GM12801 (cell line): Measurements from ENCODE around the gene CNOT4.

Experiments used
- TF ChIP-seq, protein P1 (sequence below): IDR thresholded peaks from one replicate; pipeline ENCODE4 v1.5.1; 2011; ENCODE audit warnings: control low read depth; ENCODE audit not compliant: insufficient read length; ENCODE audit errors: extremely low read depth

The CNOT4 gene, protein sequence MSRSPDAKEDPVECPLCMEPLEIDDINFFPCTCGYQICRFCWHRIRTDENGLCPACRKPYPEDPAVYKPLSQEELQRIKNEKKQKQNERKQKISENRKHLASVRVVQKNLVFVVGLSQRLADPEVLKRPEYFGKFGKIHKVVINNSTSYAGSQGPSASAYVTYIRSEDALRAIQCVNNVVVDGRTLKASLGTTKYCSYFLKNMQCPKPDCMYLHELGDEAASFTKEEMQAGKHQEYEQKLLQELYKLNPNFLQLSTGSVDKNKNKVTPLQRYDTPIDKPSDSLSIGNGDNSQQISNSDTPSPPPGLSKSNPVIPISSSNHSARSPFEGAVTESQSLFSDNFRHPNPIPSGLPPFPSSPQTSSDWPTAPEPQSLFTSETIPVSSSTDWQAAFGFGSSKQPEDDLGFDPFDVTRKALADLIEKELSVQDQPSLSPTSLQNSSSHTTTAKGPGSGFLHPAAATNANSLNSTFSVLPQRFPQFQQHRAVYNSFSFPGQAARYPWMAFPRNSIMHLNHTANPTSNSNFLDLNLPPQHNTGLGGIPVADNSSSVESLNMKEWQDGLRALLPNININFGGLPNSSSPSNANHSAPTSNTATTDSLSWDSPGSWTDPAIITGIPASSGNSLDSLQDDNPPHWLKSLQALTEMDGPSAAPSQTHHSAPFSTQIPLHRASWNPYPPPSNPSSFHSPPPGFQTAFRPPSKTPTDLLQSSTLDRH

DNA sequence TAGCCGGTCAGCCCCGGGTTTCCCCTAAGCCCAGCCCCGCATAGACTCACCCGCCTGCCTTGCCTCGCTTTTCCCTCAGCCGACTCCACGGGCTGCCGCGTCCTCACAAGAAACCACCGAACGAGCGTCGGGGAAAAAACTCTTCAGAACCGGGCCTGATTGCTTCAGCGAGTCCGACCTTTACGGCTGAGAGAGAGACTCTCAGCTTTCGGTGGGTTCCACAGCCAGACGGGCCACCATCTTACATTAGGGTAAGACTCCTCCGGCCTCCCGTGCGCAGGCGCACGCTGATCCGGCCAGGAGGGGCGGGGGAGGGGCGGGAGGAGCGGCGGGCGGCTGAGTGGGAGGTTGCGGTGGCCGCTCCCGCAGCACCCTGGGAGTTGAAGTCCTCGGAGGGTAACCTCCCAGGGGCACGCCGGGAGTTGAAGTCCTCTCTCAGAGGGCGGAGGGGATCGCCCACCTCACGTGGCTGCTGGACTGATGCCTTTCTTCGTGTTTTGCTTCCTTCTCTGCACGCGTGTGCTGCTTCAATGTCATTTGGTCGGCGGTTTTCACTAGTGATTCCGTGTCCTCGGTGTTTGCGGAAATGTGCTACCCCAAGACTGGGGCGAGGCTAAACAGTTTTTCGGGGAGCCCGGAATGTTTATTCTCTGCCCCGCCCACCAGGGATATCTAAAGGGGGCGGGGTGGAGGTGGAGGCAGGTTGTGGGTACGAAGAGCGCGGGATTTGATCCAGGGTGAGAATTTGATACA lies at the start of gene CNOT4:
Gene CNOT4 (minus strand): TSS at position 264 of the 753 bp plus-strand sequence. CDS start 71,771 bp downstream, outside the sequence.
- TF ChIP-seq, protein P1, sequence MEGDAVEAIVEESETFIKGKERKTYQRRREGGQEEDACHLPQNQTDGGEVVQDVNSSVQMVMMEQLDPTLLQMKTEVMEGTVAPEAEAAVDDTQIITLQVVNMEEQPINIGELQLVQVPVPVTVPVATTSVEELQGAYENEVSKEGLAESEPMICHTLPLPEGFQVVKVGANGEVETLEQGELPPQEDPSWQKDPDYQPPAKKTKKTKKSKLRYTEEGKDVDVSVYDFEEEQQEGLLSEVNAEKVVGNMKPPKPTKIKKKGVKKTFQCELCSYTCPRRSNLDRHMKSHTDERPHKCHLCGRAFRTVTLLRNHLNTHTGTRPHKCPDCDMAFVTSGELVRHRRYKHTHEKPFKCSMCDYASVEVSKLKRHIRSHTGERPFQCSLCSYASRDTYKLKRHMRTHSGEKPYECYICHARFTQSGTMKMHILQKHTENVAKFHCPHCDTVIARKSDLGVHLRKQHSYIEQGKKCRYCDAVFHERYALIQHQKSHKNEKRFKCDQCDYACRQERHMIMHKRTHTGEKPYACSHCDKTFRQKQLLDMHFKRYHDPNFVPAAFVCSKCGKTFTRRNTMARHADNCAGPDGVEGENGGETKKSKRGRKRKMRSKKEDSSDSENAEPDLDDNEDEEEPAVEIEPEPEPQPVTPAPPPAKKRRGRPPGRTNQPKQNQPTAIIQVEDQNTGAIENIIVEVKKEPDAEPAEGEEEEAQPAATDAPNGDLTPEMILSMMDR = no peak

DNA sequence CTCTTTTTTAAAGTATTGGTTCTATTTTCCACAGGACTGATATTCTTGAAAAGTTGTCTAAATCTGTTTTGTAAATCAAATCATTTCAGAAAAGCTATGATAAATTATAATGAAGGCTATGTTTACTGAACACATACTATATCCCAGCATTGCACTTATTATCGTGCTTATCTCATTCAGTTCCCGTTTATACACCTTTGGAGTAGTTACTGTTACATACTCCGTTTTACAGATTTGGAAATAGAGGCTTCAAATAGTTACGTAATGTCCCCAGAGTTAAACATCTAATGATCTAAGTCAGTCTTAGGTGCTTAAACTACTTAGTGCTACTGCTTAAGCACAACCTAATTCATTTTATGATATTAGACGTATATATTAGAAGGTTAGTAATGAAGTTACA lies 49.0 kb upstream of the CNOT4 start:
- TF ChIP-seq, protein P1 = no peak

DNA sequence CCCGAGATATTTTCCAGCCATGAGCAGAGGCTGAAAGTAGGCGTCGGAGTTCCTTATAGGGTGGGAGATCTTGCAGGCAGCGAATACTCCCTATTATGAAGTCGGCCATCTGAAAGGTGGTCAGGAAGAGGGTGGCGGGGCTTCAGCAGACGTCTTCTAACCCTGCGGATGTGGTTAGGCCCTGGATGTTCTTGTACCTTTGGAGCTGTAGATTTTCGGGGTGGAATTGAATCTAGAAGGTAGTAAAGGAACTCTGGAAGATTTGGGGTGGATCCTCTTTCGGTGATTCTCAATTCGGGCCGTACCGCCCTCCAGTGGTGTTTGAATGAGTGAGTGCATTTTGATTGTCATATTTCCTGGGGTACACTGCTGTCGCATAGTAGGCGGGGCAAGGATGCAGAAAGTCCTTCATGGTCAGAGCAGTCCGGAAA lies 48.5 kb upstream of the CNOT4 start:
- TF ChIP-seq, protein P1 = no peak

DNA sequence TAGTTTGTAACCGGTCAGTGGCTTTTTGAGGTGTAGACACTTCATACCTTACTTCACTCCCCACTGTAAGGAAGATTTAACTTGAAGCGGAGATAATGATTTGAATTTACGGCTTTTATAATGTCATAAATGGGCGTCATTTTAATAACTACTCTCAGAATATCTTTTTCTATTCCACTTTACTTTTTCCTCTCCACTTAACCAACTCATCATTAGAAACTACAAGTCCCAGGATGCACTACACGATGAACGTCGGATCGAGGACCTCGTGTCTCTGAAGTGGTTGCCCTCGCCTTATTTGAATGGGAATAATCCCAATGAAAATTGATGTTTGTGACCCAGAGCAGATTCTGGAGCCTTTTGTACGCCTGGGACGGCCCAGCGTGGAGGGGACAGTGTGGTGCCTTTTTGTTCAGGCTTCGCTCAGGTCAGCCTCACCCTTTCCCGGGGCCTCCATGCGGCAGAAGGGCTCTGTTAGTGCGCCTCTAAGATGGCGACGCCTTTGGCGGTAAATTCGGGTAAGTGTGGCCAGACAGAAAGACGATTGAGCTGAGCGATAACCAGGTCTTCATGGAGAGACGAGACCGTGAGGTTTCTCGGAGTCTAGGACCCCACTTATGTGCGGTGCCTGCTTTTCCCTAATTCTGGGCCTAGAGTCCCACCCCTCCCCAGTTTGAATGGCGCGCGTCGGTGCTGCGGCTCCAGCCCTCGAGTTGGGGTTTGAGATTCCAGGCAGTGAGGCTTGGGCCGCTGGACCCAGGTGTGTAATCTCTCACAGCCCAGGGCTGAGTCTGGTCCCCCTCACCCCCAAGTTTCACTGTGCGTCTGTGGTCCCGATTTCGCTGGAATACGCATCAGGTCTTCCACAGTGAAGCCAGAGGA lies 47.8 kb upstream of the CNOT4 start, which contains the start of gene NUP205:
Gene NUP205 (plus strand): TSS at position 463 of the 882 bp plus-strand sequence. CDS start 28 bp downstream, at position 491.
- TF ChIP-seq, protein P1 = no peak

DNA sequence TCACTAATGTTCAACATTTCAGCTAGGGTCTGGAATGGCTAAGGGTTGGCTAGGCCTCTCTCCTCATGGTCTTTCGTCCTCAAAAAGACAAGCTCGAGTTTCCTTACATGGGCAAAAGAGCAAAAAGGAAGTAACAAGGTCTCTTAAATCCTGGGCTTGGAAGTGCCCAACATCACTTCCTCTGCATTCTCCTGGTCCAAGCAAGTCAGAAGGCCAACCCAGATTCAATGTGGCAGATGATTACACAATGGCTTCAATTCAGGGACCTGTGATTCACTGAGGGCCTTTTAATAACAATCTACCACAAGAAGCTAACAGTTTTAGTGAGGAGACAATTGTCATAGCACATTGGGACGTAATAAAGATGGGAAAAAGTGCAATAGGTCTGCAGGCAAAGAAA lies 43.4 kb upstream of the CNOT4 start:
- TF ChIP-seq, protein P1 = no peak

DNA sequence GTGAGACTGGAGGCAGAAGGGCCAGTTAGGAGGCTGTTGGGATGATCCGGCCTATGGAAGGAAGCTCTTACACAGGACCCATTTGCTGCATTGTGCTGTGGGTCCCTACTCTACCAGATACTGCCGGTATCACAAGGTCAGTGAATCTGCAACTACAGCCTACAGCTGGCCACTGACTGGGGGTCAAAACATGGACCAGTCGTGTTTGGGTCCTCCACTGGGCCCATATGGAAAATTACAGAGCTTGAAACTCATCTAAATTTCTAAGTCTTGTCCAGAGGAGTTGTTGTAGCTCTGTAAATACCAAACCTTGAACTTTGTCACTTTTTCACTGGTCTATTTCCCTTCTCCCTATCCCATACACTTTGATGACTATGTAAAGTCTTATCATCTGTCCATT lies 42.2 kb upstream of the CNOT4 start:
- TF ChIP-seq, protein P1 = no peak
